HG02840 (cell line): ENCODE results near the gene TEDC2.
"Not testable (repeated sequence)": the region's sequence is repeated elsewhere in the genome, so short reads cannot be mapped to it uniquely, and the experiment has no call there.

Experiments
- ATAC-seq: cut with Tn5 transposase; IDR thresholded peaks from one replicate; pipeline ENCODE4 v1.9.1; 2021; ENCODE audit warnings: mild to moderate bottlenecking, moderate library complexity, moderate number of reproducible peaks; ENCODE audit not compliant: unreplicated experiment, low FRiP score

The TEDC2 gene

DNA sequence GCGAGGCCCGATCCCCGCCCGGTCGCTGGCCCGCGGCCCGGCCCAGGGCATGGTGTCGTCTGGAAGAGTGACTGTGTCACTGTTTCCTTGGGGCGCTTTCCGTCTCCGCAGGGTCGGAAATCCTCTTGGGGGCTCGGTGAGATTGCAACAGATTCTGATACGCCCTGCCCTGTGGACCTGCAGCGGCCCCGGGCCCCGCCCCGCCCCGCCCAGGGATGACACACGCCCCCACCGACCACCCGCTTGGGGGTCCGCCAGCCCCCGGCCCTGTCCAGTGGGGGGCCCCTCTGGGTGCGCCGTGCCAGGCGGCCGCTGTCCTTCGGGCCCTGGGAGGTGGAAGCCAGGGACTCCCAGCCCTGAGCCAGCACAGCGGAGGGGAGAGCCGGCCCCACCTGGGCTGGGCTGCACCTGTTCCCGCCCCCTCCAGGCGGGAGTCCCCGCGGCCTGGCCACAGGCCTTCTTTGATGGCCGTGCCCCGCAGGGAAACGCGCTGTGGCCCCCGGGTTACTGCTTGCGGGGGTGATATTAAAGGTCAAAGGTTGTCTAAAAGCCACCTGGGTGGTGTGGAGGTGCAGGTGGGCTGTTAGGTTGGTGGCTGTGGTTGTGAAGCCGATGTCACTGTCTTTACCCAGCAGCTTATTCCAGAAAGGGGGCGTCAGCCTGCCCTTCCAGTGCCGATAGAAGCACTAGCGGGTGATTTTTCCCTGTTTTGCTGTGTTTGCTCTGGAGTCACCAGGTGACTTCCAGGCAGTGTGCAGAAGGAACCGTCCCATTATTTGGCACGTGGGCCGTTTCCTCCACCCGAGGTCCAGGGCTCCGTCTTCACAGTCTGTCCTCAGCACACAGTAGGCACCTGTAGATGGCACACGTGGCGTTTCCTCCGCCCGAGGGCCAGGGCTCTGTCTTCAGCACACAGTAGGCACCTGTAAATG is 15.8 kb downstream of the TEDC2 start:
- no peak for ATAC-seq

DNA sequence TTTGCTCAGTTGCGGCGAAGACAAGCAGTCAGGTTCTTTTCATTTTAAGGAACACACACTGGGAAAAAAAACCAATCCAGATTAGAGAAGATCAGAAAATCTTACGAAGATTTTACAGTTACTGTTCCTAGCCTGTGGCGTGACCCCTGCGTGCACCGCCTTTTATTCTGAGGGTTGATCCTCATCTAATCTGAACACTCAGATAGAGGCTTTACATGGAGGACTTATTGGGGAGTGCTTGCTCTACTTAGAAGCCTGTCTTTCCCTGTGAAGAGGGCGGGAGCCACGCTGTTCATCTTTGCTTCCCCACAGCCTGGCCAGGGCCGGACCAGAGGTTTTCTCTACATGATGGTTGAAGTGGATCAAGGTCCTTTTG is 16.4 kb downstream of the TEDC2 start:
- ATAC-seq: no peak

DNA sequence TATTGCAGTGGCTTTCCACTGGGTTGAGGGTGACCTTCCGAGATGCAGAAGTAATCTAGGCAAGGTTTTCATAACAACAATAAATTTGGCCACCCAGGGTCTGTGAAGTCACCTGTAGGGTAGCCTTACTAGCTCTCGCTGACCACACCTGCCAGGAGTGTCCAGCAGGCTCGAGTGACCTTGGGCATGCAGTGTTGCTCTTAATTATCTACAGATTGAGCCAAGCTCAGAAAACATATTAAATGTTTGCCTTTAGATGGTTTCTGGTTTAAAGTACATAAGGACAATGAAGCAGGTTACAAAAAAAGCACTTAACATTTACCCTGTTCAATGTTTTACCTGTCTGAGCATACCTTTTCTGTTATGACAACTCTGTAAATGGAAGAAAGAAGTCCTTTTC is 16.8 kb downstream of the TEDC2 start:
- ATAC-seq: no peak

DNA sequence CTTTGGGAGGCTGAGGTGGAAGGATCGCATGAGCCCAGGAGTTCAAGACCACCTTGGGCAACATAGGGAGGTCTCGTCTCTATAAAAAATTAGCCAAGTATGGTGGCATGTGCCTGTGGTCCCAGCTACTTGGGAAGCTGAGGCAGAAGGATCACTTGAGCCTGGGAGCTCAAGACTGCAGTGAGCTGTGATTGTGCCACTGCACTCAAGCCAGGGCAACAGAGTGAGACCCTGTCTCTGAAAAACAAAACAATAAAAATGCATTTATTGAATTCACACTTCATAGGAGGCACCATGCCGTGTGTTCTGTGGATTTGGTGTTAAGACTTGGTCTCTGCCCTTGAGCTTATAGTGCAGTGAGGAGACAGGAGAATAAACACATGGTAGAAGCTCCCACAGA is 17.4 kb downstream of the TEDC2 start:
- no peak for ATAC-seq

DNA sequence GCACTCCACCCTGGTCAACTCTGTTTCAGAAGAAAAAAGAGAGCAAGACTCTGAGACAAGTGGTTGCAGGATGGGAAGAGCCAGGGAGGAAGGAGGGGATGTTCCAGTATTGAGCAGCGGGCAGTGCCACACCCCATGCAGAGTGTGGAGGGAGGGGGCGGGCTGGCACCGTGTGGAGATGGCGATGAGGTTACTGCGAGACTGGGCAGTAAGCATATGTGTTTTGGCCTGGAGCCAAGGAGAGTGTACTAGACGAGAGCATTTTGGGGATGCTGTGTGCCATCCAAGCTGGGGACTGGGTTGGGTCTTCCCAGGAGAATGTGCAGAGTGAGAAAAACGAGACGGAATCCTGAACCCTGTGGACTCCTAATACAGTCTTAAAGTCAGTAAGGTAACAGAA is 18.4 kb downstream of the TEDC2 start:
- no peak for ATAC-seq

DNA sequence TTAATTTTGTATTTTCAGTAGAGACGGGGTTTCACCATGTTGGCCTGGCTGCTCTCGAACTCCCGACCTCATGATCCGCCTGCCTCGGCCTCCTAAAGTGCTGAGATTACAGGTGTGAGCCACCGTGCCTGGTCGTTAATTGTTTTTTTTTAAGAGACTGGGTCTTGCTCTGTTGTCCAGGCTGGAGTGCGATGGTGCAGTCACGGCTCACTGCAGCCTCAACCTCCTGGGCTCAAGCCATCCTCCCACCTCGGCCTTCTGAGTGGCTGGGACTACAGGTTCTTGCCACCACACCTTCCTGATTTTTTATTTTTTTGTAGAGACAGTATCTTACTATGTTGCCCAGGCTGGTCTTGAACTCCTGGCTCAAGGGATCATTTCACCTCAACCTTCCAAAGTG is 20.1 kb downstream of the TEDC2 start:
- ATAC-seq: not testable (repeated sequence)

DNA sequence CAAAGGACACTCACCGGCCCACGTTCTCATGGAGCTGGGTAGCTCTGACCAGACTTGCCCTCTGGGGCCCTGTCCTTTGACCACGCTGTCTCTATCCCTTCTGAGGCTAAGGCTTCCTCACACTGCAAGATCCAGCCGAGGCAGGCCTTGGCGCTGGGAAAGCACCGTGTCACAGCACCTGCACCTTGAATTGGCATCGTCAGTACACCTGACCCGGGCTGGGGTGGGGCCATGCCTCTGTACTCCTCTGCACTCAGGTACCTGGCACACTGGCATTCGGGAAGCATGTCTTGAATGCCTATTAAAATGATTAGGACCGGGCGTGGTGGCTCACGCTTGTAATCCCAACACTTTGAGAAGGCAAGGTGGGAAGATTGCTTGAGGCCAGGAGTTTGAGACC is 21.0 kb downstream of the TEDC2 start:
- no peak for ATAC-seq

DNA sequence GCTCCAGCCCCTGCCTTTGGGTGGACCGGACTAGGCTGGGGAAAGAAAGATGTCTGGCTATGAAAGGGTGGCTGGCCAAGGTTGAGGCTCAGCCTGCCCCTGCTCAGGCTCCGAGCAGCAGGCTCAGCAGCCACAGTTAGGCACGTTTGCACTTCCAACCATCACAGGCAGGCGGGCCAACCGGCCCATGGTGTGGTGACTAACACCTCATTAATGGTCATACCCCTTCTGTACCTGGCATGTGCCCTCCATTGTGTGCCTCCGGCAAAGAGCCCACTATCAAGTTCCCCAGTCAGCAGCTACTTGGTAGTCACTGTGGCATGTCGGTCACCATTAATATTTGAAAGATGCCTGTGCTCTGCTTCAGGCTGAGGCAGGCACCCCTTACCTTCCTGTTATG is 21.8 kb downstream of the TEDC2 start:
- ATAC-seq: no peak

DNA sequence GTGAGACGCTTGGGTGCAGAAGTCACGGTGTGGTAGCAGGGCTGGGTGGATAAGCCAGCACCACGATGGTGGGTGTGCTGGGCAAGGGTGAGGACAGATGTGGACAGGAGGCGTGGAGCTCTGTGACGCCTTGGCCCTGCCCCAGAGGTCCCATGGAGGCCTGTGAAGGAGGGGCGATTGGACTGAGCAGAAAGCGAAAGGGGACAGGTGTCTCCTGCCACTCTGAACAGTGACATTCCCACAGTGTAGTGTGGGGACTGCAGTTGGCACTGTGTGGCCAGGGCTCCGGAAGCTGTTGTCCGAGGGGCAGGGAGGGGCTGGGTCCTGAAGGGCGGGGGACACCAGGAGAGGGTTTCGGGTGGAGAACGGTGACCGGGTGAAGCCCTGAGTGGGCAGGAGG is 22.3 kb downstream of the TEDC2 start:
- no peak for ATAC-seq

DNA sequence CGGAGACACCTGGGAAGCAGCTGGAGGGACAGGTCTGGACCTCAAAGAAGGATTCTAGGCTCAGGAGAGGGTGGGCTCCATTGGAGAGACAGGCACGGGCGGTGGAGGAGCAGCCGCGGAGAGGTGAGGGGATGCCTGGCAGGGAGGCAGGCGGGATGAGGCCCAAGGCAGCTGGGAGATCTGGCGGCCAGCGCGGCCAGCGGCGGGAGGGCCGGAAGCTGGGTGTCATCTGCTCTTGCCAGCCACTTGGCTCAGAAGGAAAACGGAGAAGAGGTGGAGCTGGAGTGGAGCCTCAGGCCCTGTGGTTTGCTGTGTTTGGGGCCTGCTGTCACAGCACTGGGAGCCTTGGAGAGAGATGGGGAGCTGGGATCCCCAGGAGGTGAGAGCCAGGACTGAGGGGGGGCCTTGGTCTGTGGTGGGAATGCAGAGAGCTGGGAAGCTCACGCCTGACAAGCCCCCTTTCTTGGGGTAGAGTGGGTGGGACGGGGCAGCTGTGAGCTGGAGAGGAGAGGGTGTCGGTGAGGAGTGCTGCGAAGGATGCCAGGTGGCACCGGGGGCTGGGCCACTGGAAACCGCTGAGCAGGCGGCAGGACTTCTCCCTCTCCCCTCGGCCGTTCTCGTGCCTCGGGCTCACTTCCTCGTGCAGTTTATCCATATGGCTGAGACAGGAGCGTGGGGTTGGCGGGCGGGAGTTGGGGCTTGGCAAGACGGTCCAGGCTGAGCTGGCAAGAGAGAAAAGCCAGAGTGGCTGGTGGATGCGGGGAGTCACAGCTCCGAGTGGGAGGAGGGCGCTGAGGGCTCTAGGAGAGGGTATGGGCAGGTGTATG is 23.0 kb downstream of the TEDC2 start:
- no peak for ATAC-seq

DNA sequence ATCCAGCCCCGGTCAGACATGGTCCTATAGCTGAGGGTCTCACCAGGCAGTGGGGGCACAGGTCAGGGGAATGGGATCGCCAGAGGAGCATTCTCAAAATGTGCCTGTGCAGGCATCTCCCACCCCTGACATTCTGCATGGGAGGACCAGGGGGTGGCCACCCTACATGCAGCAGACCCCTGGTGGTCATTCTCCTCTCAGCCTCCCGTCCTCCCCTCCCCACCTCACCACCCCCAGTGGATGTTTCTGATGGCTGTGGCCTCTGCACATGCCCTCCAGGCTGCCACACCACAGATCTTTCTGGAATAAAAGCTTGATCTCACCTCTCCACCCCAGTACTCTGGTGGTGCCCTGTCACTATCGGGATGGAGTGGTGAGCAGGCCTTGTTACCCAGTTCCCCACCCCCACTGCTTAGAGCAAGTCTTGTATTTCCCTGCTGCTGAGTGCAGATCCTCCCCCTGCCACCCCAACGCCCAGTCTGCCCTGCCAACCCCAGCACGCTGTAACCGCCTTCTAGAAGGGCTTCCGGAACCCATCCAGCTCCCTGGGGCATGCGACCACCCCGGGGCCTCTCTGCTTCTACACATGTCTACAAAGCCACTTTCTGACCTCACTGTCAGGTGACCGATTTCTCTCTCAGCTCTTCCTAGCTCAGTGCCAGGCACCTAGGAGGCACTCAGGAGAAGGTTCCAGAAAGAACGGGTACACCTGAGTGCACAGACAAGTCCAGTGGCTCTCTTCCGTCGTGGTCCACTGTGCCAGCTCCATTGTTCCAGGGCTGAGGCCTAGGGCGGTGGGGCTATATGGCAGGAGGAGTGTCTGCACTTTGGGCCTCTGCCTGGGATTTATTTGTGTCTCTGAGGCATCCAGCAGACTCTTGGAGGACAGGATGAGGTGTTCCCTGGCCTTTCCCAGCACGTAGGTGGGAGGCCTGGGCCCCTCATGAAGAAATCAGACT is 24.3 kb downstream of the TEDC2 start:
- no peak for ATAC-seq

DNA sequence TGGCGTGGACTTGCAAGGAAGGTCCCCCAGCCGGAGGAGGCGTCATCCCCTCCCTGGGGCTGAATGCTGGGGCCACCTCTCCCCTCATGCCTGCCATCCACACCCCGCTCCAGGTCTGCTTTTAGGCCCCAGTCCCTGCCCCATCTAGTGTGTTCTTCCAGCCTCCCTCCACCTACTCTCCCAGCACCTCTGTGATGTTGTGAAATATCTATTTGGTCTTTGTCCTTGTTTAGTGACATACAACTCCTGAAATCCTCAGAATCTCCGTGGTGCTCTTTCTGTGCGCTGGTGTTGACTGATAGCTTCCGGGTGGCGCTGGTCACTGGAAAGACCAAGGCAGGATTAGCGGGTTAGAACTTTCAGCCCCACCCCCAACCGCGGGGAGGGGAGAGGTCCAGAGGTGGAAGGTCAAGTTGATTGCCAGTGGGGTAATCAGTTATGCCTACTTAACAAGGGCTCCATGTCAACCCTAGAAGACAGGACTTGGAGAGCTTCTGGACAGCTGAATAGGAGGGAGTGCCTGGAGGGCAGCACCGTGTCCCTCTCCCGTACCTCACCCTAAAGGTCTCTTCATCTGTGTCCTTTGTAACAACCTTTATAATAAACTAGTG is 25.1 kb downstream of the TEDC2 start:
- no peak for ATAC-seq

DNA sequence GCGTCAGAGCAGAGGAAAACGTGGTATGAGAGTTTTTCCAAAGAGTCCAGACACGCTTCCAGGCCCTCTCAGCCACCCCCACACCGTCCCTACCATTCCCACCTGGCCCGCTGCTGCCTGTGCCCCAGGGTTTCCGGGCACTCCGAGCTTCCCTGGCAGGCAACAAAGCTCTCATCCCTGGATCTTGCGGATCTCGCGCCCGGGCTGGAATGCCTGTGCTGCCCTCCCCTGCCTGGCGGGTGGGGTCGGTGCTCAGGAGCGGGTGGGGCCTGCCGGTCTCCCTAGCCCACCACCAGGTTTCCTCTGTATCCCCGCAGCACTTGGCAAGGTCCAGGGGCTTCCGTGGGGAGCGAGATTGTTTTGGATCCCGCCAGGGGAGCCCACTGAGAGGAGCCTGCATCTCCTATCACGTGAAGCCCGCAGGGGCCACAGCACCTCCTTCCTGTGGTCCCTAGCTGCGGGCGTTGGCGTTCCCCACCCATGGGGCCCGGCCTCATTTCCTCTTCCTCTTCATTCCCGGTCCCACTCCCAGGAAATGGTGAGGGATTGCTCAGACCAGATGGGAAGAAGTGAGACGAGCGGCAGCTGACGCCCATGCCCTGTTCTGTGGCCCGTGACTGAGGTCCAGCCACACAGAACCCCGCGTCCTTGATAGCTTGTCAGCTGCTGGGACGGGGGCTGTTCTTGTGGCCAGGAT is 26.1 kb downstream of the TEDC2 start:
- no peak for ATAC-seq

DNA sequence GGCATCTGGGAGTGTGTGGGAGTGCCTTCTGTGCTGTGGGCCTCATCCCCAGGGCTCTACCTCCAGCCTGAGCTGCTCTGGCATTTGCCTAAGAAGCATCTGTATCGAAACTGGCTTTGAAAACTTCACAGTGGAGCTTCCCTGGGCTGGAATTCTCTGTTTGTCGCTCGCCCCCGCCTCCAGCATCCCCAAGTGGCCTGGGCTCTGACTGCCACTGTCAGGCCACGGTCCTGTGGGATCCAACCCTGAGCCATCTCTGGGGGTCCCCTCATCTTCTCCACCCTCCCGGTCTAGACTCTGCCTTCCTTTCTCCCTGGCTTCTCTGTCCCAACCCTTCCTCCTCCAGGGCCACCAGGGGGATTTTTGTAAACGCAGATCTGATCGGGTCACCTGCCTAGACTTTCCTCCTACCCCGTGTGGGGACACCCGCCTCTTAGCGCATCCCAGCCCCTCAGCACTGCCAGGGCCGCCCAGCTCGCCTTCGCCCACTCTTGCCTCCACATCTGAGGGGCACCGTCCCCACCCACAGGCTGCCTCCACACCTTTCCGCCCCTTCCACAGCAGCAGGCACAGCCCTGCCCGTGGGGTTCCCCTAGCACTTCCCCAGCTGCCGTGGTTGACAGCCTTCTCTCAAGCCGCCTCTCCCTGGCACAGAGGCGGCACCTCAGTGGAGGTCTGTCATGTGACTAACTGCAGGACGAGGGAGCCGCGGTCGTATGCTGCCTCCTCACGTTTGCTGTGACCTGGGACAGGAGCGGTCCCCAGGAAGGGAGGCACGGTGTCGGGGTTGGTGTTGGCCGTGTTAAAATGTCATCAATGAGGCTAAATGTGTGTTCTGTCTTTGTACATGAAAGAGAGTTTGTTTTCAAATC is 27.0 kb downstream of the TEDC2 start:
- no peak for ATAC-seq

DNA sequence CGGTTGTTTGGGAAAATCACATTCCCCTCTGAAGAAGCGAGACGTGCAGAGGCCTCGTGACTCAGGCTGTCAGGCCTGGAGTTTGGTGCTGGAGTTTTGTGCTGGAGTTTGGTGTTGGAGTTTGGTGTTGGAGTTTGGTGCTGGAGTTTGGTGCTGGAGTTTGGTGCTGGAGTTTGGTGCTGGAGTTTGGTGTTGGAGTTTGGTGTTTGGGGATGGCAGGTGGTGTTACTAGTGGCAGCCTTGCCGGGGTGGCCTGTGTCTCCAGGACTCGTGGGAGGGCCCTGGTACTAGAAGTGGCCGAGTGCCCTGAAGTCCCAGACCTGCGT is 27.6 kb downstream of the TEDC2 start:
- no peak for ATAC-seq

DNA sequence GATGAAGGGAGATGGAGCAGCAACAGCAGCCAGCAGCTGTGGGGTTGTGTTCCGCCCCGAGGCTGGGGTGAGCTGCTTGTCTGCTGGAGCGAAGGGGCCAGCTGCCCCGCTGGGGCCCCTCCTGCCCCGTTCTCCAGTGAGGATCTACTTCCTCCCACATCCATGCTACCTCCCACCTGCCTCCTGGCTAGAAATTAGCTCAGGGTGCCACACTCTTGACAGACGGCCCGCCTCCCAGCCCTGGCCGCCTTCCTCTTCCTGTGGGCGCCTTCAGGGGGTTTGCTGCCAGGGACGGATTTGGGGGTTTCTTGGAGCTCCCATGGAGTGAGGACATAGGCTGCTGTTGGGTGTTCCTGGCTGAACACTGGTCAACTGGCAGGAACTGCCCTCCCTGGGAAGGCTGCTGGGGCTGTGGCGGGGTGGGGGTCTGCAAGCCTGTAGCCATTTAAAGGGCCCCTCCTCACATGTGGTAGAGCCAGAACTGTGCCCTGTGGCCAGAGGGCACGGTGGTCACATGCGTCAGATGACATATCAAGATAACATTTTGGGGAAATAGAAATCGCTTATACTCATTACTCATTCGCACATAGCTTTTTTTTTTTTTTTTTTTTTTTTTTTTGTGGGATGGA is 28.1 kb downstream of the TEDC2 start:
- ATAC-seq: no peak

DNA sequence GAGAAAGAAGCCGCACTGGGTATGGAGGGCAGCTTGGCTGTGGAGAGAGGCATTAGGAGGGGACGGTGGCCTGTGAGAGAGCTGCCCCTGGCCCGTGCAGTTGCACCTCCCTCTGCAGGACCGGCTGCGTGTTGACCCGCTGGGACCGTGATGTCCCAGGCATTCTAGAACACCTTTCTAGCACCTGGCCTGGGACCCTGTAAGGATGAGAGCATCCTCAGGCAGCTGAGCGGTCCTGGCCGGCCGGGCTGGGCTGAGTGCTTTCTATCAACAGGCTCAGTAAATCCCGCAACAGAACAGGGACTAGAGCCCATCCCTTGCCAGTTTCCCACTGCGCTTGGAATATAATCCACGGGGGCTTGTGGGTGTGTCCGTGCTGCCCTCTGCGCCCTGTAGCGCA is 29.7 kb downstream of the TEDC2 start:
- ATAC-seq: no peak
